ENCODE measurements around the gene MYH6.
"Not testable (repeated sequence)": the region's sequence is repeated elsewhere in the genome, so short reads cannot be mapped to it uniquely, and the experiment has no call there.

Gene MYH6

GRCh38 chr14:23432102-23432925, 24.2 kb upstream of the MYH6 start:
- in situ Hi-C loops (cut with HindIII; ENCODE audit: low pct_unique_long_range_greater_than_20kb, low sequenced_read_pairs), result no loop called here
- DNase-seq (ENCODE audit: low read depth in 1 of 2, low spot score in 1 of 2), result no peak
- no peak for TF ChIP-seq JUND (IDR thresholded peaks at IDR 0.05; ENCODE audit: low read depth)

GRCh38 chr14:23431486-23431885, 23.4 kb upstream of the MYH6 start:
- DNase-seq (ENCODE audit: low read depth in 1 of 2, low spot score in 1 of 2), result no peak
- no peak for TF ChIP-seq JUND (IDR thresholded peaks at IDR 0.05; ENCODE audit: low read depth)
- in situ Hi-C loops (cut with HindIII; ENCODE audit: low pct_unique_long_range_greater_than_20kb, low sequenced_read_pairs), result no loop called here

GRCh38 chr14:23430723-23431085, 22.6 kb upstream of the MYH6 start:
- in situ Hi-C loops (cut with HindIII; ENCODE audit: low pct_unique_long_range_greater_than_20kb, low sequenced_read_pairs), result no loop called here
- TF ChIP-seq JUND (IDR thresholded peaks at IDR 0.05; ENCODE audit: low read depth), result no peak
- DNase-seq (ENCODE audit: low read depth in 1 of 2, low spot score in 1 of 2), result no peak

- no peak for TF ChIP-seq JUND (IDR thresholded peaks at IDR 0.05; ENCODE audit: low read depth)
- DNase-seq (ENCODE audit: low read depth in 1 of 2, low spot score in 1 of 2), result no peak
- in situ Hi-C loops (cut with HindIII; ENCODE audit: low pct_unique_long_range_greater_than_20kb, low sequenced_read_pairs), result no loop called here
These were observed 22.1 kb upstream of the MYH6 start for GRCh38 chr14:23430016-23430722.

GRCh38 chr14:23428686-23429495, 20.8 kb upstream of the MYH6 start:
- in situ Hi-C loops (cut with HindIII; ENCODE audit: low pct_unique_long_range_greater_than_20kb, low sequenced_read_pairs), result no loop called here
- TF ChIP-seq JUND (IDR thresholded peaks at IDR 0.05; ENCODE audit: low read depth), result no peak
- no peak for DNase-seq (ENCODE audit: low read depth in 1 of 2, low spot score in 1 of 2)

GRCh38 chr14:23425798-23426197, 17.7 kb upstream of the MYH6 start:
- in situ Hi-C loops (cut with HindIII; ENCODE audit: low pct_unique_long_range_greater_than_20kb, low sequenced_read_pairs); DNase-seq (ENCODE audit: low read depth in 1 of 2, low spot score in 1 of 2): not testable (repeated sequence)

GRCh38 chr14:23425169-23425568, 17.1 kb upstream of the MYH6 start:
- TF ChIP-seq JUND (IDR thresholded peaks at IDR 0.05; ENCODE audit: low read depth), result no peak
- DNase-seq (ENCODE audit: low read depth in 1 of 2, low spot score in 1 of 2), result no peak
- in situ Hi-C loops (cut with HindIII; ENCODE audit: low pct_unique_long_range_greater_than_20kb, low sequenced_read_pairs), result no loop called here

GRCh38 chr14:23423657-23424056, 15.6 kb upstream of the MYH6 start:
- in situ Hi-C loops (cut with HindIII; ENCODE audit: low pct_unique_long_range_greater_than_20kb, low sequenced_read_pairs), result no loop called here
- no peak for TF ChIP-seq JUND (IDR thresholded peaks at IDR 0.05; ENCODE audit: low read depth)
- DNase-seq (ENCODE audit: low read depth in 1 of 2, low spot score in 1 of 2), result no peak

GRCh38 chr14:23421594-23421993, 13.5 kb upstream of the MYH6 start:
- TF ChIP-seq JUND (IDR thresholded peaks at IDR 0.05; ENCODE audit: low read depth), result no peak
- no peak for DNase-seq (ENCODE audit: low read depth in 1 of 2, low spot score in 1 of 2)
- in situ Hi-C loops (cut with HindIII; ENCODE audit: low pct_unique_long_range_greater_than_20kb, low sequenced_read_pairs), result no loop called here

- in situ Hi-C loops (cut with HindIII; ENCODE audit: low pct_unique_long_range_greater_than_20kb, low sequenced_read_pairs), result not testable (repeated sequence)
These were observed 11.6 kb upstream of the MYH6 start for GRCh38 chr14:23419646-23420045.

GRCh38 chr14:23418021-23418420, 9.9 kb upstream of the MYH6 start:
- in situ Hi-C loops (cut with HindIII; ENCODE audit: low pct_unique_long_range_greater_than_20kb, low sequenced_read_pairs), result no loop called here
- no peak for DNase-seq (ENCODE audit: low read depth in 1 of 2, low spot score in 1 of 2)
- TF ChIP-seq JUND (IDR thresholded peaks at IDR 0.05; ENCODE audit: low read depth), result no peak

More at GRCh38 chr14:23419646-23420045, 11.6 kb upstream of the MYH6 start:
- DNase-seq (ENCODE audit: low read depth in 1 of 2, low spot score in 1 of 2), result not testable (repeated sequence)

GRCh38 chr14:23417269-23417668, 9.2 kb upstream of the MYH6 start:
- DNase-seq (ENCODE audit: low read depth in 1 of 2, low spot score in 1 of 2); in situ Hi-C loops (cut with HindIII; ENCODE audit: low pct_unique_long_range_greater_than_20kb, low sequenced_read_pairs): not testable (repeated sequence)

- no peak for DNase-seq (ENCODE audit: low read depth in 1 of 2, low spot score in 1 of 2)
- in situ Hi-C loops (cut with HindIII; ENCODE audit: low pct_unique_long_range_greater_than_20kb, low sequenced_read_pairs), result no loop called here
These were observed 8.7 kb upstream of the MYH6 start for GRCh38 chr14:23416801-23417200.

More at GRCh38 chr14:23416801-23417200, 8.7 kb upstream of the MYH6 start:
- no peak for TF ChIP-seq JUND (IDR thresholded peaks at IDR 0.05; ENCODE audit: low read depth)
